HG02642 (cell line): Measurements from ENCODE around the gene ICOSLG.
"Not testable (repeated sequence)": the region's sequence is repeated elsewhere in the genome, so short reads cannot be mapped to it uniquely, and the experiment has no call there.

Experiments
- ATAC-seq: cut with Tn5 transposase; IDR thresholded peaks from one replicate; pipeline ENCODE4 v1.9.1; 2021; ENCODE audit warnings: mild to moderate bottlenecking; ENCODE audit not compliant: unreplicated experiment, poor library complexity

ICOSLG gene

DNA sequence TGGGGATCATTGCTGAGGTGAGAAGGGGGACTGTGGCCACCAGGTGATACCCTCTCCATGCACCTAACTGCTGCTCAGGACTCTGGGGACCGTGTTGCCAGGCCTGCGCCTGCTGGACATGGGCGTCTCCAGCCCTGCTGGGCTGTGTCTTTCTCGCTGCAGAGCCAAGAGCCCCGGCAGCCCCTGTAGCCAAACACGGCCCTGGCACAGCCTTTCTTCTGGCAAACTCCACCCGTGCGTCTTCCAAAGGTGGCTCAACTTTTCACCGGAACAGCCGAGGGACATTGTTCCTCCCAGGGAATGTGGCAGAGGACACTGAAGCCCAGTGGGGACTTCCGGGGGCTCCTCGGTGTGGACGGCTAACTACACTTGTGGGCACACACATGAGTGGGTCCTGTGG, 12.6 kb downstream of the ICOSLG start:
- ATAC-seq = not testable (repeated sequence)

DNA sequence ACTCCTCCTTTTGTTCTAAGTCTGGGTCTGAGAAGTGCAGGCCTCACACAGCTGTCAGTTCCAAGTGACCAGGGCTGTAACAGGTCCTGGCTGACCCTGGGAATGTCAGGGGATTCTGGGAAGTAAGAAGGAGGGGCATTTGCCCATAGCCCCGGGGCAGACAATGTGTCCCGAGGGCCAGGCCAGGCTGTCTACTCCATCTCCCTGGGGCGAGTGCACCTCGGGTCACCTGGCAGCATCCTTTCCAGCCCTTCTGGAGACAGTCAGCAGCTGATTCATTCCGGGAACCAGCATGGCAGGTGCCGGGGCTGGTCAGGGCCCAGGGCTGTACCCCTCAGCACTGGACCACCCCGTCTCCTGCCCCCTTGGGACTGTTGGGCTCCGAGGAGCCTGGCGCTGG, 13.1 kb downstream of the ICOSLG start:
- ATAC-seq = not testable (repeated sequence)

DNA sequence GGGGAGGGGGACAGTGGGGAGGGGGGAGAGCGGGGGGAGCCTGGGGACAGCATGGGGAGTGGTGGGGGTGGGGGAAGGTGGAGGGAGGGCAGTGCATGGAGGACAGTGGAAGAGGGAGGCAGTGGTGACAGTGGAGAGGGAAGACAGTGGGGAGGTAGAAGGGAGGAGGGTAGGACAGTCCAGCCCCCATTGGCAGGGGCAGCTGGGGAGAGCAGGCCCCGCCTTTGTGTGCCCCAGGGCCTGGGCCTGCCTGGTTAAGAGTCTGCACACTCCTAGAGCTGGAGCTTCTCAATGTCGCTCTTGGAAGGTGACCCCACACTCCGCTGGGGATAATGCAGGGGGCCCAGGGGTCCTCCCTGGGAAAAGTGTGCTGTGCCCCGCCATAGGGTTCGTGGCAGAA, 15.1 kb downstream of the ICOSLG start:
- not testable (repeated sequence) for ATAC-seq

DNA sequence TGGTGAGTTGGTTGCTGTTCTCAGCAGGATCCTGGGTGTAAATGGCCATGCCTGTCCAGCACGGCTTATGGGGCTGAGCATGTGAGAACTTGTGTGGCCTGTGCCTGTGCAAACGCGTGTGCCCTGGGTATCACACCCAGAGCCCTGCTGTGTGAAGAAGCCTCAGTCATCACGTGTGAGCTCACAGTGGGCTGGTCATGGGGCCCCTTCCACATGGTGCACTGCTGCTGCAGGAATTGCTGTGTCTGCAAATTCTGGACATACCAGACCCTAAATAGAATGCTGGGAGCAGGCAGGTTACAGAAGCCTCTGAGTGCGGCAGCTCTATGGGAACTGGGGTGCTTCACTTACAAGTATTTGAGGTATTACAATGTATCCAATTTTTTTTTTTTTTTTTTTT, 17.4 kb downstream of the ICOSLG start:
- ATAC-seq = not testable (repeated sequence)

DNA sequence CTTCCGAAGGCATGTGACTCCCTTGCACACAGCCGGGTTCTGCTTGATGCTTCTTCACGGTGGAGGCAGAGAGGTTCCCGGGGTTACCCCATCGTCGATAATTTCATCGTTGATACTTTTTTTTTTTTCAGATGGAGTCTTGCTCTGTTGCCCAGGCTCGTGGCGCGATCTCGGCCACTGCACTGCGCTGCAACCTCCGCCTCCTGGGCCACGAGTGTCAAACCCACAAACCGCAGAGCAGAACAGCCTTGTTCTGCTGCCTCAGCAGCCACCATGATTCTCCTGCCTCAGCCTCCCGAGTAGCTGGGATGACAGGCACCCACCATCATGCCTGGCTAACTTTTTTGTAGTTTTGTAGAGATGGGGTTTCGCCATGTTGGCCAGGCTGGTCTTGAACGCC, 20.1 kb downstream of the ICOSLG start:
- not testable (repeated sequence) for ATAC-seq

DNA sequence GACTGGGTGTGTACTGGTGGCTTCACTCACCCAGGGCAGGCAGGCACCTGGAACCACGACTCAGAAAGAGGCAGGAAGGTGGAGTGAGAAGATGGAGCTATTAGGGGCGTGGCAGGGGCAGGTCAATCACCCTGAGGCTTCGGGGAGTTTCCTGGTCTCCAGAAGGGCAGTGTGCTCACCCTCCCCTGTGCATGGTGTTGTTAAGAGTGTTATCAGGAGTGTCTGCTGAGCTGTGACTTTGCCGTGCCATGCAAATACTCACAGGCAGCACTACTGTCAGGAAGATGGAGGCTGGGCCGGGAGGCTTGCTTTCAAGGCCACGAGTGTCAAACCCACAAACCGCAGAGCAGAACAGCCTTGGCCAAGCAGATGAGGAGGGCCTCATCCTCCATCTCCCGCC, 22.3 kb downstream of the ICOSLG start:
- not testable (repeated sequence) for ATAC-seq

DNA sequence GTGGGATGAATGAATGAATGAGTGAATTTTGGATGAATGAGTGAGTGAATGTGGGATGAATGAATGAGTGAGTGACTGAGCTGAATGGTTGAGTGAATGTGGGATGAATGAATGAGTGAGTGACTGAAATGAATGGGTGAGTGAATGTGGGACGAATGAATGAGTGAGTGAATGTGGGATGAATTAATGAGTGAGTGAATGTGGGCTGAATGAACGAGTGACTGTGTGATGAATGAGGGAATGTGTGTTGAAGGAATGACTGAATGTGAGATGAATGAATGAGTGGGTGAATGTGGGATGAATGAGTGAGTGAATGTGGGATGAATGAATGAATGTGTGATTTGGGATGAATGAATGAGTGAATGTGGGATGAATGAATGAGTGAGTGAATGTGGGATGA, 28.8 kb downstream of the ICOSLG start:
- not testable (repeated sequence) for ATAC-seq

DNA sequence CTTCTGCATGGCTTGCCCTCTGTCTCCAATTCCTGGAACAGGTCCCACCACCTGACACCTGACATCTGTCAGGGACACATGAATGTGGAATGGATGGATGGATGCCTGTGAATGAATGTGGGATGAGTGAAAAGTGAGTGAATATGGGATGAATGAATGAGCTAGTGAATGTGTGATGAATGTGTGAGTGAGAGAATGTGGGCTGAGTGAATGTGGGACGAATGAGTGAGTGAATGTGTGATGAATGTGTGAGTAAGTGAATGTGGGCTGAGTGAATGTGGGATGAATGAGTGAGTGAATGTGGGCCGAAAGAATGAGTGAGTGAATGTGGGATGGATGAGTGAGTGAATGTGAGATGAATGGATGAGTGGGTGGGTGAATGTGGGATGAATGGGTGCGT, 29.2 kb downstream of the ICOSLG start:
- not testable (repeated sequence) for ATAC-seq

DNA sequence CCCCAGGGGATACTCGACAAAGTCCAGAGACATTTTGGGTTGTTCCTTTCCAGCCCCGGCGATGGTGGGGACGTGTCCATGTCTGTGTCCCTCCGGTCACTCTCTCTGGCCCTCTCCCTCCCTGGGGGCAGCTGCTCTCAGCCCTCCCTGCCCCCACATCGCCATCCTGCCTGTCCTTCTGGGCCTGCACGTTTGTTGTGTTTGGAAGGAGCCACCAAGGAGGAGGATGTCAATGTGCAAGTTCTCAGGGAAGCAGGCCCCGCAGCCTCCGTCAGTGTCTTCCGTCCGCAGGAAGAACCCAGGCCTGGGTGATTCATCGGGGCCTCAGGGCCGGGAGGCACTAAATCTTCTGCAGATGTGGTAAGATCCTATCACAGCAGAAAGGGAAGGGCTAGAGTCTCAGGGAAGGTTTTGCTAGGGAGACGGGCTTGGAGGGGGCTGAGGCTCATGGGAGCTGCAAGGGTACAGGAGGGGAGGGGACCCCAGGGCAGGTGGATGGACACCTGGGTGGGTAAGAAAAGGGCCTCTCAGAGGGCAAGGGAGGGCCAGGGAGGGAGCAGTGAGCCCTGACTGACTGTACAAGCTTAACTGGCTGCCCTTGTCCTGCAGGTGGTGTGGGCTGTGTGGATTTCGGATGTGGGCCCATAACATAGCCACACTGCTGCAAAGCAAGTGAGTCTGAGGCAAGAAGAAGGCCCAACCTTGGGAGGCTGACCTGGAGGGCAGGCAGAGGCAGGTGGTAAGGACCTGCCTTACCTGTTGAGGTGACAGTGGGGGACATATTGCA, 32.7 kb downstream of the ICOSLG start:
- not testable (repeated sequence) for ATAC-seq

DNA sequence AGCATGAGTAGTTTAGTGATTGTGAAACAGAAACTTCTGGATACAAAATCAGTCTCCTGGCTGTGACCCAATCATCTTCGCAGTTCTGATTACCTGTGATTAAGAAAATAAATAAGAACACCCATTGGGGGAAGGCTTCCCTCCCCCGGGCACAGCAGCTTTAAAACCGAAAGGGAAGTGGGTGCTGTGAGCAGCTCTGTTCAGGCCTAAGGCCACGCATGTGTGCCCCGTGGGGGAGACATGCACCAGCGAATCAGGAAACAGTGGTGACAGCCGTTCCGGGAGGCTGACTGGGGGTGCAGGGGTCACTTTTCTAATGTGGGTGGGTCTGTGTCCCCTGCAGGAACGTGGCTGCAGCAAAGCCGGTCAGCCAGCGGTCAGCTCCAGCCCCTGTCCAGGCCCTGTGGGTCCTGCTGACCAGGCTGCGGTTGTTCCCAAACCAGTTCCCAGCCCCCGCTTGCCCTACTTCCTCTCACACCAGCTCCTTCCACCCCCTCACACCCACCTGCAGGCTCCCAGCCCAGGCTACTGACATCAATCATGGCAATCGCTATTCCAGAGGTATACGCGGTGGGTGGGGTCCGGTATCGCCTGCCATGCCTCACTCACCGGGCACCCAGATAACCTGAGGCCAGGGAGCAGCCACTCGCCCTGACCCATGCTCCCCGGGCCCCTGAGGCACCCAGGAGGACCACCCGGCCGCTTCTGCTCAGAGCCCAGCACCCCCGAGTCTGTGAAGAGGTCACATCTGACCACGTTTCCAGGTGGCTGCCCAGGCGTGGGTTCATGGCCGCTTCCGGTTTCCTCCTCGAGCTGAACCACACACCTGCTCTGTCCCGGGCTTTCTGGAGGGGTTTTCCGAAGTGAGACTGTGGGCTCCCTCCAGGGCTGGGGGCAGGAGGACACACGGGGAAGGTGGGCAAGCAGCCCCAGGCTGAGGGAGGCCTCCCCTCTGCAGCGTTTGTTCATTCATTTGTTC, 33.8 kb downstream of the ICOSLG start:
- peak; percentile 76 for ATAC-seq

DNA sequence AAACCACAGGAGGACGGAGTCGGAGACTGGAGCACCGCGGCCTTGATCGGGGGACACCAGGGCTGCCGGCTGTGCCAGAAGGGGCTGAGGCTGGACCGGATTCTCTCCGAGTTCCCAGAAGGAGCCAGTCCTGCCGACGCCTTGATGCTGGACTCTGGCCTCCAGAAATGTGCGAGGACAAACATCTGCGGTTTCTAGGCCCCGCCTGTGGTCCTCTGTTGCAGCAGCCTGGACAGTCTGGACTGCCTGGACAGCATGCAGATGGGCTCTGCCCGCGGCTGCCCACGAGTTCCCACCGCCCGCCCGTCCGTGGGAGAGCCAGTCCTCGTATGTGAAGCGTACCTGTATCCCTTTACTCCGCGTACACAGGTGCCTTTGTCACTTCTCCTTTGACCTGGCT, 34.6 kb downstream of the ICOSLG start:
- ATAC-seq = not testable (repeated sequence)

DNA sequence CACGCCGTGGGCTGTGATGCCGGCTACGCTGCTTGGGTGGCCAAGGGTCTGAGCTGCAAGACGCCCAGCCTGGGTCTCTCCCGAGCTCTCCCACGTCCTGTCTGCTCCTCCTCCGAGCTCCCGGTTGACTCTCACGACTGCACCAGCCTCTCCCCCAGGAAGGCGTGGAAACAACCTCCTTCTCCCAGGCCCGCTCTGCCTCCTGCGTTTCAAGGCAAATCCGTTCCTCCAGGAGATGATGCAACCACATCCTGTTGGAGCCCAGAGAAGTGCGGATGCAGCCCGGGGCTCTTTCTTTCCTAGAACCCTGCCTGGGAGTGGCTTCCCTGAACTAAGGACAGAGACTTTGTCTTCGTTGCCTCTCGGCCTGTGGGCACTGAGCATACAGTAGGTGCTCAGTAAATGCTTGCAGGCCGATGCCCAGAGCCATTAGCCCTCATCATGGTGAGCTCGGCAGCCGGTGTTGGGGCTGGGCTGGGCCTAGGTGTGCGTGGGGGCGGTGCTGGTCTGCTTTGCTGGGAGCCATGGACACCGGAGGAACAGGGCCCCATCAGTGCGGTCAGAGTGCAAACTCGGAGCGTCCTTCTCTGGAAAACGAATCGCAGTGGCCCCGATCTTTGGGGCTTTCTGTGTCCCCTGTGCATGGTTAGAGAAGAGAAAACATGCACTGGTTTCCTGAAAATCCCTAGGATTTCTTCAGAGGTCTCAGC, 38.0 kb downstream of the ICOSLG start:
- ATAC-seq = not testable (repeated sequence)

DNA sequence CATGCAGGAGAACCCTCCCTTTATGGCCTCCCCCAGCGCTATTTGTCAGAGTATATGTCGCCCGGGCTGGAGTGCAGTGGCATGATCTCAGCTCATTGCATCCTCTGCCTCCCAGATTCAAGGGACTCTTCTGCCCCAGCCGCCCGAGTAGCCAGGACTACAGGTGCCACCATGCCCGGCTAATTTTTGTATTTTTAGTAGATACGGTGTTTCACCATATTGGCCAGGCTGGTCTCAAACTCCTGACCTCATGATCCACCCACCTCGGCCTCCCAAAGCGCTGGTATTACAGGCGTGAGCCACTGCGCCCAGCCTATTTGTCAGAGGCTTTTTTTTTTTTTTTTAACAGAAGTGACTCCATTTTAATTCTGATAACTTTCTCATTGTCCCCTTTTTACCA, 40.7 kb downstream of the ICOSLG start:
- not testable (repeated sequence) for ATAC-seq

DNA sequence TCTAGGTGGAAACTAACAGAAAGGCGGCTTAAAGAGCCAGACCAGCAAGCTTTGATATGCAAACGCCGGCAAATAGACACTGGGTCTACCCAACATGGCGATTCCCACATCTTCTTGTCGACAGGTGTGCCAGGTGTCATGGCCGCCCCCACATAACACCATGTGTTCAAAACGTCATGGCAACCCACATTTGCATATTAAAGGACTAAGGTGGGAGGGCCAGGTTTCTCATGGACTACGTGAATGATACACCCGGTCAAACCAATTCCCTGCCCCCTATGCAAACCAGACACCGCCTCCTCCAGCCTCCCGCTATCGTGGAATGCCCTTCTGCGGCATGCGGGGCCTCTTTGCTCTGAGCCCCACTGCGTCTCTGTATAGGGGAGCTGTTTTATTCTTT, 41.3 kb downstream of the ICOSLG start:
- ATAC-seq = no peak

DNA sequence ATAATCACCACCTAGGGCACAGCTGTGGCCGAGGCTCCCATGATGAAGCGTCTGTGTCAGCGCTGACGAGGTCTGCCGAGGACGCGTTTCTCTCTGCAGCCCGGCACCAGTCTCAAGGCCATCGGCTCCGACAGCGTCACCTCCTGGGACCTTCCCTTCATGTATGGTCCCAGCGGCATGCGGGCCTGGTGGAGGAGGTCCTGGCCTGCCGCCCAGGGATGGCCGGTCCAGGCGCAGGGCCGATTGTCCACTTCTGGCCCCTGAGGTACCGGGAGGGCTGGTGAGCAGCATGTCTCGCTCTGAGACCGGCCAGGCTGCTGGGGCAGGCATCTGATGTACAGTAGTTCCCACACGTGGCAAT, 43.6 kb downstream of the ICOSLG start:
- not testable (repeated sequence) for ATAC-seq

DNA sequence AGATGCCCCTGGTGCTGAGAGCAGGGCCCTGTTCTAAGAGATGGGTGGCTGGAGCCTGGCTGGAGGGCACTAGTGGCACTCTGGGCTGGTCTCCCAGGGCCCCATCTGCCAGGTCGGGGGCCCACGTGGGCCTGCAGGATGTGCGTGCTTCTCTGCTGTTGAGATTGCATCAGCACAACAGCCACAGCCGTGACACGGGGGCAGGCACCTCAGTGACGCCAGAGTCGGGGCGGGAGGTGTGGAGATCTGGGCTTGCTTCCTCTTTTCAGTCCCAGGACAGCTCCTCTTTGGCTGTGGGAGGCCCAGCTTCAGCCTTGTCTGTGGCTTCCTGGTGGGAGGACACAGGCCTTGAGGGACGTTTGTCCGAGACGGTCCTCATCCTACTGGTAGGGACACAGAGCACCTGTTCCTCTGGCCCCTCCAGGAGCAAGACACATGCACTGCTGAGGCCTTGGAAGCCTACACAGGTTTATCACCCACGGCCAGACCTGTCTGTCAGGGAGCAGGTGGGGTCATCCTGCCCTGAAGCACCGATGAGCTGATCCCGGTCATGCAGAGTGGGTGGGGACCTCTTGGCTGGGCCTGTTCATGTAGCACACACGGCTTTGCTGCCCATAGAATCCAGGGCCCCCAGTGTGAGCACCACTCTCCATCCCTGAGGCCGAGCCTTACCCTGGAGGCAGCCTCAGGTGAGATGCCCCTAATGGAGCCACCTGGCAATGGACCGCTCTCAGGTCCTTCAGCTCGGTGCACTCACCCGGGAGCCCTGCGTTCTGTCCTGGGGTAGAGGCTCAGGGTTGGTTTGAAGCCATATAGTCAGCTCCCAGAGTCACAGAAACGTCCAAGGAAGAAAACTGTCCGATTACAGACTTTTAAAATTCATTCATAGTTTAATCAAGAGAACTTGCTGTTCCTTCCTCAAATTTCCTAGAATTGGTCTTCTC, 44.3 kb downstream of the ICOSLG start:
- not testable (repeated sequence) for ATAC-seq

DNA sequence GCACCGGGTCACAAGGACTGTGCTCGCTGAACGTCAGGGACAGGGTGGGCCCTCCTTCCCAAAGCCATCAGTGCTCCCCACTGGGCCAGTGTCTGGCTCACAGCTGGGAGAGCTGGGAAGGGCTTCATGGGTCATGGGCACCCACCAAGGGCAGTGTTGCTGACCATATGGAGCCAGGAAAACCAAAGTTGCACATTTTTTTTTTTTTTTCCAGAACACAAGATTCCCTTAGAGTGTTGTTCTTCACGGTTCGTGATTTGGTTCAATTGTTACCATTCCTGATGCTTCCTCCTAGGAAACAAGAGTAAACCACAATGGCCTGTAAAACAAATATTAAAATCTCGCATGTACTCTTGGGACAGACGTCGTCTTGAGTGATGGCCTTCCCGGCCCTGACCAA, 45.9 kb downstream of the ICOSLG start:
- not testable (repeated sequence) for ATAC-seq

DNA sequence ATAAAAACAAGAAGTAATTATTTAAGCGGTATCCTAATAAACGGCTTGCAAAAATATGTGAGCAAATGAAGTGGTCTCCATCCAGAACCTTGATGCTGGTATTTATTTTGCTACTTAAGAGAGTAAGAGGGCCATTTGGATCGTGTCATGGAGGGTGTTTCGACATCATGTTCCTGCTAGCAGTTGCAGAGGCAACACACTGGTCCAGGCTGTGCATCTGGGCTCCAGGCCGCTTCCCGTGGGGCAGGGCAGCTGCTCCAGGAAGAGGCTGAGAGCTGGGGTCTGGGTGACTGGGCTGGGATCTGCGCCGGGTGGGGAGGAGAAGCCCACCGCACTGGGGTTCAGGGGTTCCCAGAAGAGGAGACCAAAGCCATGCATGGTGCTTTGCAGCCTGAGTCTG, 46.3 kb downstream of the ICOSLG start:
- ATAC-seq = not testable (repeated sequence)

DNA sequence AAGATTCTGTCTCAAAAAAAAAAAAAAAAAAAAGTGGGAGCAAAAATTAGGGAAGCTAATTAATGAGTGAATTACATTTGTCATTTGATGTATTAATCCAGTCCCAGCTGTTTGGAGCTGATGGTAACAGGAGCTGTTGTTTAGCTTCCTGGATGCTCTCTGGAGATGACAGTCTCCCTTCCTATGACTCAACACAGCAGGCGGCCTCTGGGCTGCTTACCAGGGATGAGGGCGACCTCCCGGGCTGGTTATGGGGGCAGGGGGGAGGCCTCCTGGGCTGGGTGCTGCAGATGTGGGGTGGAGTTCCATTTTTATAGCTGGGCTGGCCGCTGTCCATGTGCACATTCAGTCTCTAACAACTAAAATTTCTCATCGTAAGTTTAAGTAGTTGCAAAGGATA, 47.6 kb downstream of the ICOSLG start:
- not testable (repeated sequence) for ATAC-seq
